Stimulated activated CD4-positive, alpha-beta T cell treated with anti-CD3 and anti-CD28 coated beads, Interleukin-12 subunit alpha, Interleukin-12 subunit beta, amount 100 ng/mL, for 4 hours (primary cell): ENCODE results near the gene AHI1.
"Not testable (repeated sequence)": the region's sequence is repeated elsewhere in the genome, so short reads cannot be mapped to it uniquely, and the experiment has no call there.

Source experiments
- DNase-seq: peaks from one replicate; pipeline ENCODE4 v3.0.0-alpha.2; 2020

The AHI1 gene

DNA sequence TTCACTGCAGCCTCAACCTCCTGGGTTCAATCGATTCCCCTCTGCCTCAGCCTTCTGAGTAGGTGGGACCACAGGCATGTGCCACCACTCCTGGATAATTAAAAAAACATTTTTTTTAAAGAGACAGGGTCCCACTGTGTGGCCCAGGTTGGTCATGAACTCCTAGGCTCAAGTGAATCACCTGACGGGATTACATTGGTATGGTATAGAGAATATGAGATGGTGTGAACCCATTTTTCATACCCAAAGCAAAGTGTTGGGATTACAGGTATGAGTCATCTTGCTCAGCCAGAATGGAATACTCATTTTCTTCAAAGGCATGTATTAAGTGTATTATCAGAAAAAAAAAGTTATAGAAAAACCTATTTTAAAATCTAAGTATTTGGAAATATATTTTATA lies 114.2 kb downstream of the AHI1 start:
- DNase-seq, result no peak

DNA sequence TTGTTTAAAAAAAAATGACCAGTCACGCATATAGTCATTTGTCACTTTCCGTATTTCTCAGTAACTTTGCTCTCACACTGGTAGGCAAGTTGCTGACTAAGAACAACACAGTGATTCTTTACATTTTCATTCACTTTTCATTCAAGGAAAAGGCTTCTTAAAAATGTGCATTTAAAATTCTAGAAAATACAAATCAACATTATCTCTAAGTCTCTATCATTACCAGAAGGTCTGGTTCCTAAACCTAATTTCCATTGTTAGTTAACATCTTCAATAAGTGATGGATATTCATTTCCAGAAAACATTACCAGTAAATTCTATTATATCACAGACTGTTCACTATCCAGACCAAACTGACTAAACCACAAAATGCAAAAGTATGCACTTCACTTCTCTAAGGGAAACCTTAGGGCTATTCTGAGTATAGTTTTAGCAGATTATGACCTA lies 115.3 kb downstream of the AHI1 start:
- no peak for DNase-seq

GRCh38 chr6:135380793-135381192 lies 116.7 kb downstream of the AHI1 start:
- DNase-seq, result no peak

GRCh38 chr6:135379647-135380046 lies 117.9 kb downstream of the AHI1 start:
- no peak for DNase-seq

DNA sequence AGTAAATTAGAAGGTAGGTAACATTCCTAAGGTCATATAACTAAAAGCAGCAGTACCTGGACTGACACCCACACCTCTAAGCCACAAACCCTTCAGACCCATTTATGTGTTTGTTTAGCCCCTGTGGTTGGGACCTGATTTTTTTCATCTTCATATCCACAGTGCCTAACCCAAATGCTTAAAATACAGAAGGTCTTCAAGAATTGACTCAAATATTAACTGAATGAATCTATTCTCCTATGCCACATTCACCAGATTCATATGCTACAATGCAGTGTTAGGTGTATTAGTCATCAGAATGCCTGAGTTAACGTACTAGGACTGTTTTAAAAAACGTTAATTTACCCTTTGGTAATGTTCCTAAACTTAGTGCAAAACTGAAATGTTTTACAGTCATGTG lies 124.8 kb downstream of the AHI1 start:
- no peak for DNase-seq

GRCh38 chr6:135363622-135364021 lies 133.9 kb downstream of the AHI1 start:
- not testable (repeated sequence) for DNase-seq

DNA sequence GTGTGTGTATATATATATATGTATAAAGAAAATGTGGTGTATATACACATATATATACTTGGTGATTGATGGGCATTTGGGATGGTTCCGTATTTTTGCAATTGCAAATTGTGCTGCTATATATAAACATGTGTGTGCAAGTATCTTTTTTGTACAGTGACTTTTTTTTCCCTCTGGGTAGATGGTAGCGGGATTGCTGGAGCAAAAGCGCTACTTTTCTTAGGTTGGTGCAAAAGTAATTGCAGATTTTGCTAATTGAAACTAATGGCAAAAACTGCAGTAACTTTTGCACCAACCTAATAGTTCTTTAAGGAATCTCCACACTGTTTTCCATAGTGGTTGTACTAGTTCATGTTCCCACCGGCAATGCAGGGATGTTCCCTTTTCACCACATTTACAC lies 135.4 kb downstream of the AHI1 start:
- DNase-seq, result no peak

GRCh38 chr6:135360222-135360621 lies 137.3 kb downstream of the AHI1 start:
- no peak for DNase-seq

GRCh38 chr6:135358985-135359384 lies 138.6 kb downstream of the AHI1 start:
- no peak for DNase-seq

GRCh38 chr6:135358251-135358821 lies 139.2 kb downstream of the AHI1 start:
- DNase-seq, result no peak

GRCh38 chr6:135354407-135354806 lies 143.1 kb downstream of the AHI1 start:
- DNase-seq, result no peak

- DNase-seq, result no peak
Measured at GRCh38 chr6:135353113-135353512, 144.4 kb downstream of the AHI1 start.

DNA sequence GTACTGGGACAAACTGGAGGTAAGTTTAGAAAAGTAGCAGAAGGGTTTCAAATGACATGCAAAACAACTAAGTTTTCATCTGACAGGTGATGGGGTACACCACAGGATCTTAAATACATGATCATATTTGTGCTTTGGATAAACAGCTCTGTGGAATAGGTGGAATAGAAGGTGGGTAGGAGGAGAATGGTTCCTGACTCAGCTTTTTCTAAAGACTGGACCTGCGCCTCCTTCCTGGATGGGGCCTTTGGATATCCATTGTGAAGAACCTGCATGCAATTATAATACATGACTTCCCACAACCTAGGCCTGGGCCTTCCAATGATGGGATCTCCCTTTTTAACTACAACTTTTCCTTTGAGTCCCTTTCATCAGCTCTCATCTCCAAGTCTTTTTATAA lies 145.9 kb downstream of the AHI1 start:
- DNase-seq, result no peak

- no peak for DNase-seq
Measured at GRCh38 chr6:135347887-135348286, 149.7 kb downstream of the AHI1 start.

- no peak for DNase-seq
Measured at GRCh38 chr6:135346747-135347146, 150.8 kb downstream of the AHI1 start.

- no peak for DNase-seq
Measured at GRCh38 chr6:135344526-135344925, 153.0 kb downstream of the AHI1 start.

DNA sequence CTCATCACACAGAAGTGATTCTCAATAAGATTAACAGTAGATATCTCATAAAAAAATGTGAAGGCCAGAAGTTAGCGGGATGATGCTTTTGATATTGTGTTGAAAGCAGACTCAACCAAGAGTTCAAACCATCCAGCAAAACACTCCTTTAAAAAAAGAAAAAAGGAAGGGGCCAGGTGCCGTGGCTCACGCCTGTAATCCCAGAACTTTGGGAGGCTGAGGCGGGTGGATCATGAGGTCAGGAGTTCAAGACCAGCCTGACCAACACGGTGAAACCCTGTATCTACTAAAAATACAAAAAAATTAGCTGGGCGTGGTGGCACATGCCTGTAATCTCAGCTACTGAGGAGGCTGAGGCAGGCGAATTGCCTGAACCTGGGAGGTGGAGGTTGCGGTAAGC lies 157.6 kb downstream of the AHI1 start:
- not testable (repeated sequence) for DNase-seq

DNA sequence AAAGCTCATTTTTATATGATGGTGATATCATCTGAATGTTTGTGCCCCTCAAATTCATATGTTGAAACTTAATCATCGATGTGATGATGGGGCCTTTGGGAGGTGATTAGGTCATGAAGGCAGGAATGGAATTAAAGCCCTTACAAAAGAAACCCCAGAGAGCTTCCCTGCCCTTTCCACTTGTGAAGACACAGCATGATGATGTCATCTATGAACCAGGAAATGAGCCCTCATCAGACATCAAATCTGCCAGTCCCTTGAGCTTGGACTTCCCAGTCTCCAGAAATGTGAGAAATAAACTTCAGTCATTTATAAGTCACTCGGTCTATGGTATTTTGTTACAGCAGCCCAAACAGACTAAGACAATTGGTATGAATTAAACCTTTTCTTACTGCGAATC lies 163.4 kb downstream of the AHI1 start:
- DNase-seq, result no peak

DNA sequence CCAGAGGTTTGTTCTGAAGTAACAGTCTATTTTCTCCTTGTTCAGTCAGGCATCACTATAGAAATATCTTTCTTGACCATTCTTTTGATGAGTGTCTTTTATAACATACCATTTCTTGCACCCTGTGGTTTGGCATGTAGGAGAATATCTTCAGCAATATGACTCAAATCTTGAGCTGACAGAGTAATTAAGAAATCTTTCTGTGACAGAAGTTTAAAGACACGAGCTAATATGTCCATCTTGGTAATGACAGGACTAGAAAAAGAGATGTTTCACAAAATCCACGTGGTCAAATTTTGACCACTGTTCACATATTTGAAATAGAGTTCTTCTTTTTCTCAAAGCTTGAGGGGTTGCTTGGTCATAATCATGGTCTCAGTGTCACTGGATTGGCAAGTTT lies 166.5 kb downstream of the AHI1 start:
- no peak for DNase-seq

DNA sequence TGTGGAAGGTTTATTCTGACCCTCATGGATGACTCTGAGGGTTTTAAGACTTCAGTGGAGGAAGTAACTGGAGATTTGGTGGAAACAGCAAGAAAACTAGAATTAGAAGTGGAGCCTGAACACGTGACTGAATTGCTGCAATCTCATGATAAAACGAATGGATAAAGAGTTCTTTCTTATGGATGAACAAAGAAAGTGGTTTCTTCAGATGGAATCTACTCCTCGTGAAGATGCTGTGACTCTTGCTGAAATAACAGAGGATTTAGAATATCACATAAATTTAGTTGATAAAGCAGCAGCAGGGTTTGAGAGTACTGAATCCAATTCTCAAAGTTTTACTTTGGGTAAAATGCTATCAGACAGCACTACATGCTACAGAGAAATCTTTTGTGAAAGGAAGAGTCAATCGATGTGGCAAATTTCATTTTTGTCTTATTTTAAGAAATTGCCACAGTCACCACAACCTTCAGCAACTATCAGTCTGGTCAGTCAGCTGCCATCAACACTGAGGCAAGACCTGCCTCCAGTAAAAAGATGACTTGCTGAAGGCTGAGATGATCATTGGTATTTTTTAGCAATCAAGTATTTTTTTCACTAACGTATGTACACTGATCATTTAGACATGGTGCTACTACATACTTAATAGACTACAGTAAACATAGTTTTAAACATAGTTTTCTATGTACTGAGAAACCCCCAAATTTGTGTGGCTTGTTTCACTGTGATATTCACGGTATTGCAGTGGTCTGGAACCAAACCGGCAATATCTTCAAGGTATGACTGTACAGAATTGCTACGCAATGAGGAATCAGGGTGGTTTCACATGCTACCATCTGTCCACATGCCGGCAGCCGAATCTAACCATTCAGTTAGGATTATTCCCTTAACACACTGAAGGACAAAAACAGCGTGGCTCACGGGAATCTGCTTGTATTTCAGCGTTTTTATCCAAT lies 167.4 kb downstream of the AHI1 start:
- DNase-seq, result no peak

GRCh38 chr6:135328136-135328535 lies 169.4 kb downstream of the AHI1 start:
- DNase-seq, result no peak

GRCh38 chr6:135325624-135326424 lies 171.7 kb downstream of the AHI1 start:
- no peak for DNase-seq

DNA sequence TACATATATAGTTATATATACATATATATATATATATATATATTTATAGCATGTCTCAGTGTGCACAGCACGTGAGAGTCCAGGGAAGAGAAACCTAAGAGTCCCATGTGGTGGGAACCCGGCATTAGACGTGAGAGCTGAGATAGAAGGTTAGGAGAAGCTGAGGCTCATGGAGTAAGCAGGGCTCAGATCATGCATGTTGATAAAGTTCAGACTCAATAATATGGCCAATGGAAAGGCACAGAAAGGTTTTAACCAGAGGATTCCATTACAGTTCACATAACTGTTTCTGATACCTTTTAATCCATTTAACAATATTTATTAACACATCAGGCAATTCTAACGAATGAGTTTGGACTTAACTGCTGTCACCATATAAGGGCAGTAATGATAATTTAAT lies 173.0 kb downstream of the AHI1 start:
- DNase-seq, result no peak

GRCh38 chr6:135323979-135324378 lies 173.6 kb downstream of the AHI1 start:
- DNase-seq, result no peak
